Measurements from ENCODE around the gene ASB5. TPM values are rescaled to one million over a fixed set of nuclear protein-coding genes. Genes with fewer than 3 reads are reported as not detected.
"Not testable (repeated sequence)": the region's sequence is repeated elsewhere in the genome, so short reads cannot be mapped to it uniquely, and the experiment has no call there.

ASB5 gene
- polyA plus RNA-seq, 1 donor: 0.22 TPM

GRCh38 chr4:176300036-176300435 lies 31.0 kb upstream of the ASB5 start:
- no peaks in the 10 kb centered on the region for H3K9me3 ChIP-seq (ENCODE audit: control insufficient read depth, low read depth, low read length)
- H3K4me1 ChIP-seq (ENCODE audit: control insufficient read depth, insufficient read depth, low read length): no peaks in the 10 kb centered on the region
- H3K36me3 ChIP-seq (ENCODE audit: control insufficient read depth, insufficient read depth, low read length): no peaks in the 10 kb centered on the region
- 100% methylated on average over 1 of the region's 9 CpGs for WGBS (ENCODE audit: insufficient coverage, low lambda C conversion rate)
- no peak overlapping the region for H3K27ac ChIP-seq (ENCODE audit: low read length)
- DNase-seq: no peak
- H3K4me3 ChIP-seq (ENCODE audit: low read length): no peak overlapping the region
- H3K27me3 ChIP-seq (ENCODE audit: control insufficient read depth, insufficient read depth, low read length): no peaks in the 10 kb centered on the region

- no peaks in the 10 kb centered on the region for H3K36me3 ChIP-seq (ENCODE audit: control insufficient read depth, insufficient read depth, low read length)
- H3K27me3 ChIP-seq (ENCODE audit: control insufficient read depth, insufficient read depth, low read length): no peaks in the 10 kb centered on the region
- no peaks in the 10 kb centered on the region for H3K4me1 ChIP-seq (ENCODE audit: control insufficient read depth, insufficient read depth, low read length)
- DNase-seq: no peak
- H3K27ac ChIP-seq (ENCODE audit: low read length): no peak overlapping the region
- H3K9me3 ChIP-seq (ENCODE audit: control insufficient read depth, low read depth, low read length): no peaks in the 10 kb centered on the region
- no peak overlapping the region for H3K4me3 ChIP-seq (ENCODE audit: low read length)
- WGBS (ENCODE audit: insufficient coverage, low lambda C conversion rate): 100% methylated on average over 1 of the region's 6 CpGs
Measured at GRCh38 chr4:176298664-176299063, 29.6 kb upstream of the ASB5 start.

GRCh38 chr4:176295907-176296306 lies 26.9 kb upstream of the ASB5 start:
- H3K4me1 ChIP-seq (ENCODE audit: control insufficient read depth, insufficient read depth, low read length); H3K27me3 ChIP-seq (ENCODE audit: control insufficient read depth, insufficient read depth, low read length); H3K4me3 ChIP-seq (ENCODE audit: low read length); DNase-seq; H3K36me3 ChIP-seq (ENCODE audit: control insufficient read depth, insufficient read depth, low read length); H3K9me3 ChIP-seq (ENCODE audit: control insufficient read depth, low read depth, low read length); H3K27ac ChIP-seq (ENCODE audit: low read length): not testable (repeated sequence)
- WGBS (ENCODE audit: insufficient coverage, low lambda C conversion rate): 37% methylated on average over 3 of the region's 5 CpGs

- Histone ChIP-seq H3K4me1 (ENCODE audit: control insufficient read depth, insufficient read depth, low read length) (no peaks in the 10 kb centered on the region), H3K4me3 (ENCODE audit: low read length) (no peak overlapping the region), H3K27me3 (ENCODE audit: control insufficient read depth, insufficient read depth, low read length) (no peaks in the 10 kb centered on the region), H3K36me3 (ENCODE audit: control insufficient read depth, insufficient read depth, low read length) (no peaks in the 10 kb centered on the region), H3K27ac (ENCODE audit: low read length) (no peak overlapping the region), H3K9me3 (ENCODE audit: control insufficient read depth, low read depth, low read length) (no peaks in the 10 kb centered on the region)
- no peak for DNase-seq
- WGBS (ENCODE audit: insufficient coverage, low lambda C conversion rate): no CpG with 5 or more reads among the region's 1 CpG
Measured at GRCh38 chr4:176293660-176294059, 24.6 kb upstream of the ASB5 start.

- Histone ChIP-seq H3K36me3 (ENCODE audit: control insufficient read depth, insufficient read depth, low read length) (no peaks in the 10 kb centered on the region), H3K27ac (ENCODE audit: low read length) (no peak overlapping the region), H3K4me3 (ENCODE audit: low read length) (no peak overlapping the region), H3K4me1 (ENCODE audit: control insufficient read depth, insufficient read depth, low read length) (no peaks in the 10 kb centered on the region), H3K27me3 (ENCODE audit: control insufficient read depth, insufficient read depth, low read length) (no peaks in the 10 kb centered on the region), H3K9me3 (ENCODE audit: control insufficient read depth, low read depth, low read length) (no peaks in the 10 kb centered on the region)
- DNase-seq: no peak
- no CpG with 5 or more reads among the region's 1 CpG for WGBS (ENCODE audit: insufficient coverage, low lambda C conversion rate)
Measured at GRCh38 chr4:176292920-176293319, 23.9 kb upstream of the ASB5 start.

- Histone ChIP-seq H3K4me3 (ENCODE audit: low read length) (no peak overlapping the region), H3K4me1 (ENCODE audit: control insufficient read depth, insufficient read depth, low read length) (no peaks in the 10 kb centered on the region), H3K27ac (ENCODE audit: low read length) (no peak overlapping the region), H3K36me3 (ENCODE audit: control insufficient read depth, insufficient read depth, low read length) (no peaks in the 10 kb centered on the region), H3K27me3 (ENCODE audit: control insufficient read depth, insufficient read depth, low read length) (no peaks in the 10 kb centered on the region), H3K9me3 (ENCODE audit: control insufficient read depth, low read depth, low read length) (no peaks in the 10 kb centered on the region)
- no peak for DNase-seq
- 100% methylated on average over 2 of the region's 3 CpGs for WGBS (ENCODE audit: insufficient coverage, low lambda C conversion rate)
Measured at GRCh38 chr4:176291748-176292147, 22.7 kb upstream of the ASB5 start.

- Histone ChIP-seq H3K36me3 (ENCODE audit: control insufficient read depth, insufficient read depth, low read length) (no peaks in the 10 kb centered on the region), H3K27me3 (ENCODE audit: control insufficient read depth, insufficient read depth, low read length) (no peaks in the 10 kb centered on the region), H3K27ac (ENCODE audit: low read length) (no peak overlapping the region), H3K4me1 (ENCODE audit: control insufficient read depth, insufficient read depth, low read length) (no peaks in the 10 kb centered on the region), H3K4me3 (ENCODE audit: low read length) (no peak overlapping the region), H3K9me3 (ENCODE audit: control insufficient read depth, low read depth, low read length) (no peaks in the 10 kb centered on the region)
- DNase-seq: no peak
- 80% methylated on average over 1 of the region's 3 CpGs for WGBS (ENCODE audit: insufficient coverage, low lambda C conversion rate)
Measured at GRCh38 chr4:176290520-176290919, 21.5 kb upstream of the ASB5 start.

- DNase-seq: no peak
- Histone ChIP-seq H3K27me3 (ENCODE audit: control insufficient read depth, insufficient read depth, low read length) (no peaks in the 10 kb centered on the region), H3K27ac (ENCODE audit: low read length) (no peak overlapping the region), H3K36me3 (ENCODE audit: control insufficient read depth, insufficient read depth, low read length) (no peaks in the 10 kb centered on the region), H3K4me3 (ENCODE audit: low read length) (no peak overlapping the region), H3K4me1 (ENCODE audit: control insufficient read depth, insufficient read depth, low read length) (no peaks in the 10 kb centered on the region), H3K9me3 (ENCODE audit: control insufficient read depth, low read depth, low read length) (no peaks in the 10 kb centered on the region)
- WGBS (ENCODE audit: insufficient coverage, low lambda C conversion rate): no CpG with 5 or more reads among the region's 6 CpGs
Measured at GRCh38 chr4:176289561-176289960, 20.5 kb upstream of the ASB5 start.

GRCh38 chr4:176288020-176288419 lies 19.0 kb upstream of the ASB5 start:
- Histone ChIP-seq H3K27me3 (ENCODE audit: control insufficient read depth, insufficient read depth, low read length) (no peaks in the 10 kb centered on the region), H3K9me3 (ENCODE audit: control insufficient read depth, low read depth, low read length) (no peaks in the 10 kb centered on the region), H3K4me3 (ENCODE audit: low read length) (no peak overlapping the region), H3K27ac (ENCODE audit: low read length) (no peak overlapping the region), H3K36me3 (ENCODE audit: control insufficient read depth, insufficient read depth, low read length) (no peaks in the 10 kb centered on the region), H3K4me1 (ENCODE audit: control insufficient read depth, insufficient read depth, low read length) (no peaks in the 10 kb centered on the region)
- DNase-seq: no peak

- no peak for DNase-seq
- no peak overlapping the region for H3K4me3 ChIP-seq (ENCODE audit: low read length)
- no peaks in the 10 kb centered on the region for H3K4me1 ChIP-seq (ENCODE audit: control insufficient read depth, insufficient read depth, low read length)
- no peaks in the 10 kb centered on the region for H3K36me3 ChIP-seq (ENCODE audit: control insufficient read depth, insufficient read depth, low read length)
- H3K9me3 ChIP-seq (ENCODE audit: control insufficient read depth, low read depth, low read length): no peaks in the 10 kb centered on the region
- H3K27ac ChIP-seq (ENCODE audit: low read length): no peak overlapping the region
- no peaks in the 10 kb centered on the region for H3K27me3 ChIP-seq (ENCODE audit: control insufficient read depth, insufficient read depth, low read length)
Measured at GRCh38 chr4:176287546-176287945, 18.5 kb upstream of the ASB5 start.

GRCh38 chr4:176286728-176287127 lies 17.7 kb upstream of the ASB5 start:
- WGBS (ENCODE audit: insufficient coverage, low lambda C conversion rate): no CpG with 5 or more reads among the region's 3 CpGs
- no peaks in the 10 kb centered on the region for H3K27me3 ChIP-seq (ENCODE audit: control insufficient read depth, insufficient read depth, low read length)
- H3K9me3 ChIP-seq (ENCODE audit: control insufficient read depth, low read depth, low read length): no peaks in the 10 kb centered on the region
- H3K4me3 ChIP-seq (ENCODE audit: low read length): no peak overlapping the region
- H3K4me1 ChIP-seq (ENCODE audit: control insufficient read depth, insufficient read depth, low read length): no peaks in the 10 kb centered on the region
- H3K36me3 ChIP-seq (ENCODE audit: control insufficient read depth, insufficient read depth, low read length): no peaks in the 10 kb centered on the region
- no peak overlapping the region for H3K27ac ChIP-seq (ENCODE audit: low read length)
- no peak for DNase-seq
